ENCODE results near the gene EXOC4. TPM values are rescaled to one million over a fixed set of nuclear protein-coding genes. Genes with fewer than 3 reads are reported as not detected.

The EXOC4 gene
- total and polyA plus RNA-seq, 2 of the 8 experiments (the other 6 are each of a cell fraction or from before 2014, with no cell fraction given), result 27.0 to 67.3 TPM

- TF ChIP-seq USF2 (IDR thresholded peaks at IDR 0.05; ENCODE audit: low read length) (no peak), RAD21 (IDR thresholded peaks at IDR 0.05 in 1 of 2, conservative IDR thresholded peaks at IDR 0.05 in 1 of 2; ENCODE audit: low read depth in 2 of 2, low read length in 2 of 2) (no peak), SIN3A (conservative IDR thresholded peaks at IDR 0.05 in 1 of 2, IDR thresholded peaks at IDR 0.05 in 1 of 2; ENCODE audit: low read depth in 1 of 2, low read length in 2 of 2) (no peak), SUZ12 (IDR thresholded peaks at IDR 0.05; ENCODE audit: low read length) (no peak), HDAC2 (IDR thresholded peaks at IDR 0.05; ENCODE audit: borderline replicate concordance in 1 of 2, low read depth in 2 of 2, low read length in 2 of 2) (no peak), KDM1A (IDR thresholded peaks at IDR 0.05; ENCODE audit: borderline replicate concordance, low read length) (no peak)
- TF ChIP-seq, protein P1, sequence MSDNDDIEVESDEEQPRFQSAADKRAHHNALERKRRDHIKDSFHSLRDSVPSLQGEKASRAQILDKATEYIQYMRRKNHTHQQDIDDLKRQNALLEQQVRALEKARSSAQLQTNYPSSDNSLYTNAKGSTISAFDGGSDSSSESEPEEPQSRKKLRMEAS (IDR thresholded peaks at IDR 0.05), result no peak
Measured at GRCh38 chr7:133703547-133703946, 450.7 kb downstream of the EXOC4 start (continued).
